Neural cell (in vitro differentiated cells): ENCODE results near the gene EPHA8. TPM values are rescaled to one million over a fixed set of nuclear protein-coding genes. Genes with fewer than 3 reads are reported as not detected.

ENCODE experiments used
- H2AFZ ChIP-seq: fragments of 200-600, 300-800 bp; sonication (generic), shearing (Covaris generic); 2 replicates; pipeline ENCODE4 v1.6.0; 2014; ENCODE audit warnings: low read depth, mild to moderate bottlenecking, antibody characterized with exemption, low read length, moderate library complexity
- H3F3A ChIP-seq: fragments of 200-600 bp; shearing (Covaris generic); 2 replicates; pipeline ENCODE4 v1.6.1; 2016; ENCODE audit warnings: mild to moderate bottlenecking, moderate library complexity, mixed read lengths, antibody characterized with exemption, low read length; ENCODE audit not compliant: insufficient read depth, poor library complexity, severe bottlenecking
- H3K27ac ChIP-seq: fragments of 200-600, 300-800 bp; sonication (generic), shearing (Covaris generic); 2 replicates; pipeline ENCODE4 v1.5.1; 2014; ENCODE audit warnings: mild to moderate bottlenecking, low read length, moderate library complexity
- H3K27me3 ChIP-seq: fragments of 300-800, 200-600 bp; sonication (generic), shearing (Covaris generic); 2 replicates; pipeline ENCODE4 v1.6.0; 2014; ENCODE audit warnings: mild to moderate bottlenecking, low read depth, low read length, moderate library complexity; ENCODE audit not compliant: insufficient read depth
- H3K36me3 ChIP-seq: fragments of 300-800, 200-600 bp; sonication (generic), shearing (Covaris generic); 2 replicates; pipeline ENCODE4 v1.5.1; 2014; ENCODE audit warnings: mild to moderate bottlenecking, antibody characterized with exemption, low read length, moderate library complexity; ENCODE audit not compliant: insufficient read depth
- H3K4me2 ChIP-seq: fragments of 300-800, 200-600 bp; sonication (generic), shearing (Covaris generic); 2 replicates; pipeline ENCODE4 v1.6.0; 2014; ENCODE audit warnings: mild to moderate bottlenecking, low read length
- H3K4me3 ChIP-seq: fragments of 300-800, 200-600 bp; sonication (generic), shearing (Covaris generic); 2 replicates; pipeline ENCODE4 v1.5.1; 2014; ENCODE audit warnings: mild to moderate bottlenecking, low read length, moderate library complexity
- H3K79me2 ChIP-seq: fragments of 200-600 bp; shearing (Covaris generic); replicated peaks from 2 replicates; pipeline ENCODE4 v1.6.0; 2014; ENCODE audit warnings: mild to moderate bottlenecking, low read length, moderate library complexity; ENCODE audit not compliant: insufficient read depth
- H3K9ac ChIP-seq: fragments of 300-800, 200-600 bp; sonication (generic), shearing (Covaris generic); 2 replicates; pipeline ENCODE4 v1.6.1; 2016; ENCODE audit warnings: mild to moderate bottlenecking, low read length, mixed read lengths
- H3K9me2 ChIP-seq: fragments of 200-600 bp; shearing (Covaris generic); 2 replicates; pipeline ENCODE4 v1.6.1; 2016; ENCODE audit warnings: mild to moderate bottlenecking, low read length, mixed read lengths; ENCODE audit not compliant: insufficient read depth
- H3K9me3 ChIP-seq: fragments of 200-600, 300-800 bp; sonication (generic), shearing (Covaris generic); 2 replicates; pipeline ENCODE4 v1.6.1; 2016; ENCODE audit warnings: mild to moderate bottlenecking, mixed run types, low read length, moderate library complexity, mixed read lengths
- H4K20me1 ChIP-seq: fragments of 200-600 bp; shearing (Covaris generic); 2 replicates; pipeline ENCODE4 v1.6.1; 2016; ENCODE audit warnings: mild to moderate bottlenecking, mixed run types; ENCODE audit not compliant: insufficient read depth
- EP300 ChIP-seq: fragments of 450-650 bp; conservative IDR thresholded peaks from 2 replicates; pipeline ENCODE4 v1.6.1; 2014; ENCODE audit warnings: antibody characterized with exemption, mild to moderate bottlenecking, moderate library complexity; ENCODE audit not compliant: poor library complexity, severe bottlenecking
- EZH2 ChIP-seq: fragments of 200-600, 300-800 bp; shearing (Covaris generic), sonication (generic); IDR thresholded peaks from 2 replicates; pipeline ENCODE4 v1.6.1; 2014; ENCODE audit warnings: antibody characterized with exemption, low read length, borderline replicate concordance, mild to moderate bottlenecking; ENCODE audit not compliant: insufficient read depth, poor library complexity, severe bottlenecking
- MXI1 ChIP-seq: fragments of 450-650 bp; conservative IDR thresholded peaks from 2 replicates; pipeline ENCODE4 v1.6.1; 2014; ENCODE audit warnings: antibody characterized with exemption, mild to moderate bottlenecking; ENCODE audit not compliant: poor library complexity, severe bottlenecking
- POLR2AphosphoS5 ChIP-seq: IDR thresholded peaks from 2 replicates; pipeline ENCODE4 v1.6.1; 2012
- RAD21 ChIP-seq: fragments of 450-650 bp; conservative IDR thresholded peaks from 2 replicates; pipeline ENCODE4 v1.6.1; 2014; ENCODE audit warnings: antibody characterized with exemption, mild to moderate bottlenecking, moderate library complexity
- REST ChIP-seq: IDR thresholded peaks from 2 replicates; pipeline ENCODE4 v1.6.1; 2012; ENCODE audit warnings: borderline replicate concordance
- SMC3 ChIP-seq: fragments of 450-650 bp; conservative IDR thresholded peaks from 2 replicates; pipeline ENCODE4 v1.6.1; 2014; ENCODE audit warnings: antibody characterized with exemption, mild to moderate bottlenecking, moderate library complexity; ENCODE audit not compliant: poor library complexity
- TAF1 ChIP-seq: IDR thresholded peaks from 2 replicates; pipeline ENCODE4 v1.6.1; 2012; ENCODE audit warnings: low read depth
- polyA plus RNA-seq: library from polyadenylated mRNA; depleted of rRNA; stranded (reverse); fragments of >200 nt; gene quantifications from 2 replicates; pipeline ENCODE4 v1.2.3, GENCODE V29; 2014
- TF ChIP-seq, protein P1 (sequence below): fragments of 450-650 bp; IDR thresholded peaks from 2 replicates; pipeline ENCODE4 v1.5.1; 2014; ENCODE audit warnings: antibody characterized with exemption, mild to moderate bottlenecking, moderate library complexity; ENCODE audit not compliant: poor library complexity, severe bottlenecking

Gene EPHA8
- polyA plus RNA-seq, 1 donor from 2014 or later: 4.7 TPM

DNA sequence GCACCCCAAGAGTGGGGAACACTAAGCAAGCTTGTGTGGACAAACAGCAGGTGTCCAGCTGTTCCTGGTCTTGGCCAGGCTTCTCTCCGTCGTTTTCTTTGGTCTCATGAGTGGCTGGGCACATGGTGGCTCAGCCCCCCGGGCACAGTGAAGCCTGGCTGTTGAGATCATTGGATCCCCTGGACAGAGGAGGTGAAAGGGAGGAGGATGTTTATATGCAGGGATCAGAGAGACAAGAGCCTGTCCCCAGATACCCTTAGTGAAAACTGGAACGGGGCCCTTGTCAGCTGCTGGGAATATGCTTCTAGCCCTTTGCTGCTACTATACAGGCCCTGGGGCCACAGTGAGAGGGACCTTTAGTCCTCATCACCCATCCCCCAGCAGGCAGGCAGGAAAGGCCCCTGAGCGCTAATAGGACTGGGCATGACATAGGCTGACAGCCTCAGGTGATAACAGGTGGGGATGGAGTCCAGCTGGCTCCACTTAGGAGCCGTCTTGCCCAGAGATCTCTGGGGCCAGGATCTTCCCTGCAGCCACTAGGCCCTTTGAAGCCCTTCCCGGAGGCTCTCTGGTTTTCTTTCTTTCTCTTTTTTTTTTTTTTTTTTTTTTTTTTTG is 16.4 kb downstream of the EPHA8 start:
- no peaks in the 10 kb centered on the region for H3F3A ChIP-seq
- H3K27me3 ChIP-seq: no peaks in the 10 kb centered on the region
- no peaks in the 10 kb centered on the region for H3K79me2 ChIP-seq
- no peak for TF ChIP-seq TAF1
- no peaks in the 10 kb centered on the region for H3K9me2 ChIP-seq
- no peak overlapping the region for H3K4me3 ChIP-seq
- H3K4me2 ChIP-seq: no peak overlapping the region
- no peak overlapping the region for H3K9ac ChIP-seq
- no peaks in the 10 kb centered on the region for H3K36me3 ChIP-seq
- no peaks in the 10 kb centered on the region for H4K20me1 ChIP-seq
- no peaks in the 10 kb centered on the region for H3K9me3 ChIP-seq
- no peak overlapping the region for H3K27ac ChIP-seq
- no peak overlapping the region for H2AFZ ChIP-seq

DNA sequence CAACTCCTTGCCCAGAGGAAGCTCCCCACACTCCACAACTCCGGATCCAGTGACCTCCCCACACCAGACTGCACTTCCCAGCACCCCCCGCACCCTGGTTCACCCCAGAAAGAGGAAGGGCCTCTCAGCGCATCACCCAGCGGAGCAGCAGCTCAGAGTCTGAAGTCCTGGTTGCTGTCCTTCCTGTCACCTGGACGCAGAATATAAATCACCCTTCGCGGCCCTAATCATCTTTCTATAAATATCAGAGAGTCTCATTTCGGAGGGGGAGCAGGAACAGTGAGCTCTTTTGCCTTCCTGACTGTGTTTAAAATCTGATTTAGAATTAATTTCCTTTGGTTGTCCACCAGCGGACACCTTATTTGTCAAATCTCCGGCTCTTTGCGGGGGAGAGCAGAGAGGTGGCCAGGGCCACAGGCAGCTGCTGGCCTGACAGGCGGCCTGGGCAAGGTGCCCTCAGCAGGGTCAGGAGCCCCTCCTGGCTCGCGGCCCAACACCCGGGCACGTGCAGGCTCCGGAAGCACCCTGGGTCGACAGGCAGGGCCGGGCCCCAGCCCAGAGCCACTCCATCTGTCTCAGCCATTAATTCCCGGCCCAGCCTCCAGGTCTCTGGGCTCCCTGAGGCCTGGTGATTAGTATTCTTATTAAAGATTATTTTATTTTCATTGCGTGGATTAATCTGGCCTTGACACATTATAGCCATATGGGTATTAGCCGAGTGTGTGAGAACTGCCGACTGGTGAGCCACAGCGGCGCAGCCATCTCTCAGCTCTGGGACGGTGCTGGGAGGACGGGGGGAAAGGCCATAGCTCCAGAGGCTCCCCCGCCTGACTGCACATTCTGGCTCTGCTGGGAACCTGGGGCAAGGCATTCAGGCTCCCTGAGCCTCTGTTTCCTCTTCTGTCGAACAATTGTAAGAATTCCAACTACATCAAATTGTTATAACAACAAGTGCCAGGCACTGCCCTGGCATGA is 19.7 kb downstream of the EPHA8 start:
- Histone ChIP-seq H2AFZ (no peak overlapping the region), H3K9ac (no peak overlapping the region), H3K4me2 (no peak overlapping the region), H3K4me3 (no peak overlapping the region), H3K79me2 (no peaks in the 10 kb centered on the region), H3K9me3 (no peaks in the 10 kb centered on the region), H4K20me1 (no peaks in the 10 kb centered on the region), H3K36me3 (no peaks in the 10 kb centered on the region), H3K9me2 (no peaks in the 10 kb centered on the region), H3F3A (no peaks in the 10 kb centered on the region), H3K27ac (no peak overlapping the region), H3K27me3 (no peaks in the 10 kb centered on the region)
- no peak for TF ChIP-seq POLR2AphosphoS5
- no peak for TF ChIP-seq TAF1
- no peak for TF ChIP-seq RAD21
- TF ChIP-seq EP300: no peak
- TF ChIP-seq, protein P1, sequence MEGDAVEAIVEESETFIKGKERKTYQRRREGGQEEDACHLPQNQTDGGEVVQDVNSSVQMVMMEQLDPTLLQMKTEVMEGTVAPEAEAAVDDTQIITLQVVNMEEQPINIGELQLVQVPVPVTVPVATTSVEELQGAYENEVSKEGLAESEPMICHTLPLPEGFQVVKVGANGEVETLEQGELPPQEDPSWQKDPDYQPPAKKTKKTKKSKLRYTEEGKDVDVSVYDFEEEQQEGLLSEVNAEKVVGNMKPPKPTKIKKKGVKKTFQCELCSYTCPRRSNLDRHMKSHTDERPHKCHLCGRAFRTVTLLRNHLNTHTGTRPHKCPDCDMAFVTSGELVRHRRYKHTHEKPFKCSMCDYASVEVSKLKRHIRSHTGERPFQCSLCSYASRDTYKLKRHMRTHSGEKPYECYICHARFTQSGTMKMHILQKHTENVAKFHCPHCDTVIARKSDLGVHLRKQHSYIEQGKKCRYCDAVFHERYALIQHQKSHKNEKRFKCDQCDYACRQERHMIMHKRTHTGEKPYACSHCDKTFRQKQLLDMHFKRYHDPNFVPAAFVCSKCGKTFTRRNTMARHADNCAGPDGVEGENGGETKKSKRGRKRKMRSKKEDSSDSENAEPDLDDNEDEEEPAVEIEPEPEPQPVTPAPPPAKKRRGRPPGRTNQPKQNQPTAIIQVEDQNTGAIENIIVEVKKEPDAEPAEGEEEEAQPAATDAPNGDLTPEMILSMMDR: no peak
- no peak for TF ChIP-seq SMC3
- TF ChIP-seq REST: no peak
- TF ChIP-seq EZH2: no peak
- no peak for TF ChIP-seq MXI1
